CD4-positive, alpha-beta T cell (primary cell): ENCODE data around the gene RSAD2. TPM values are rescaled to one million over a fixed set of nuclear protein-coding genes. Genes with fewer than 3 reads are reported as not detected.
A peak's percentile ranks its signal among the peaks of the same experiment; 100 is the strongest.

ENCODE experiments used
- ATAC-seq: fragments of 200-7000 bp; cut with Tn5 transposase; one replicate; pipeline ENCODE4 v1.10.0; 2022; ENCODE audit warnings: mild to moderate bottlenecking; ENCODE audit not compliant: poor library complexity
- CTCF ChIA-PET: fragments of 350-600 bp; sonication (Branson Sonifier 250); formaldehyde crosslinking; loops from one replicate; lab custom pipeline; 2021; ENCODE audit warnings: antibody characterized with exemption, inconsistent platforms; lab: Charles Lee
- POLR2A ChIA-PET: fragments of 350-600 bp; sonication (Branson Sonifier 250); formaldehyde crosslinking; loops from one replicate; lab custom pipeline; 2021; ENCODE audit warnings: antibody characterized with exemption, inconsistent platforms; lab: Charles Lee
- DNase-seq, 14 experiments: peaks; one replicate each; pipeline ENCODE4 v3.0.0-alpha.2; 2013 to 2020; ENCODE audit warnings: mixed read lengths in 2 of 14
- H3K27ac ChIP-seq, 2 donors: one replicate each; pipeline versions ENCODE4 v1.5.1 to v1.7.0; 2013; ENCODE audit warnings: low read length in 2 of 2, low read depth in 1 of 2, mild to moderate bottlenecking in 1 of 2
- H3K27me3 ChIP-seq, 2 experiments: 1 replicate in 1 of 2; 2 replicates in 1 of 2; pipeline versions ENCODE4 v1.6.1 to v1.7.0; 2013; ENCODE audit warnings: low read length in 2 of 2, control low read depth in 1 of 2, mild to moderate bottlenecking in 1 of 2, moderate library complexity in 1 of 2; ENCODE audit not compliant: insufficient read depth in 2 of 2, control insufficient read depth in 1 of 2
- H3K36me3 ChIP-seq: one replicate; pipeline ENCODE4 v1.6.1; 2013; ENCODE audit warnings: low read length, control low read depth; ENCODE audit not compliant: insufficient read depth
- H3K4me1 ChIP-seq: one replicate; pipeline ENCODE4 v1.6.1; 2013; ENCODE audit warnings: low read length, control low read depth; ENCODE audit not compliant: insufficient read depth
- H3K4me3 ChIP-seq: one replicate; pipeline ENCODE4 v1.5.1; 2013; ENCODE audit warnings: mild to moderate bottlenecking, low read length, moderate library complexity
- H3K9me3 ChIP-seq, 2 experiments: 1 replicate in 1 of 2; 2 replicates in 1 of 2; pipeline versions ENCODE4 v1.6.1 to v1.7.0; 2013; ENCODE audit warnings: low read length in 2 of 2, mild to moderate bottlenecking in 2 of 2, control low read depth in 1 of 2, moderate library complexity in 1 of 2; ENCODE audit not compliant: control insufficient read depth in 1 of 2, insufficient read depth in 1 of 2
- H3K27ac Mint-ChIP-seq: one replicate; pipeline ENCODE4 v1.8.0; 2020; ENCODE audit warnings: mixed read lengths
- H3K27me3 Mint-ChIP-seq: one replicate; pipeline ENCODE4 v1.8.0; 2021; ENCODE audit warnings: mixed read lengths
- H3K36me3 Mint-ChIP-seq: one replicate; pipeline ENCODE4 v1.8.0; 2021; ENCODE audit warnings: low read depth, mixed read lengths
- H3K4me1 Mint-ChIP-seq: one replicate; pipeline ENCODE4 v1.8.0; 2021; ENCODE audit warnings: low read depth, mixed read lengths
- H3K4me3 Mint-ChIP-seq: one replicate; pipeline ENCODE4 v1.8.0; 2020; ENCODE audit warnings: mild to moderate bottlenecking, mixed read lengths
- H3K9me3 Mint-ChIP-seq: one replicate; pipeline ENCODE4 v1.8.0; 2020; ENCODE audit warnings: mixed read lengths
- CTCF ChIP-seq: fragments of 200-600 bp; IDR thresholded peaks from one replicate; pipeline ENCODE4 v1.8.0; 2022; ENCODE audit warnings: antibody characterized with exemption, mild to moderate bottlenecking
- intact Hi-C, 2 experiments: fragments of 100-400 bp; cut with DNase I in 1 of 2; cut with micrococcal nuclease in 1 of 2; formaldehyde crosslinking; loops; one replicate each; pipeline versions ENCODE4 v1.15.1 to v1.9.0; 2023 to 2025; cut with DNase I, micrococcal nuclease
- total RNA-seq, 174 experiments: library from RNA in 2 of 174; stranded (reverse) in 2 of 174; gene quantifications; one replicate each; pipeline ENCODE4 v1.2.3 and lab custom pipeline; 2021 to 2026

RSAD2 gene
- total RNA-seq, 2 experiments from 2014 or later, result 3.9 to 4.6 TPM

- Mint-ChIP-seq H3K27ac (peak overlapping the region; percentile 92), H3K36me3 (peaks cover 5% of the 10 kb centered on the region), H3K27me3 (no peaks in the 10 kb centered on the region), H3K4me3 (no peak overlapping the region), H3K4me1 (peaks cover 73% of the 10 kb centered on the region), H3K9me3 (peaks cover 4% of the 10 kb centered on the region)
- Histone ChIP-seq H3K36me3 (no peaks in the 10 kb centered on the region), H3K9me3 (no peaks in the 10 kb centered on the region), H3K27ac (no peak overlapping the region), H3K27me3 (no peaks in the 10 kb centered on the region), H3K4me1 (peaks cover 20% of the 10 kb centered on the region), H3K4me3 (no peak overlapping the region)
- no peak for TF ChIP-seq CTCF
- ChIA-PET CTCF (interaction anchor here (1.0 to 1.4 kb wide), 2 partner anchors 18 to 21 kb away, joined by 4 read pairs; no protein-coding TSS in a partner anchor), POLR2A (interaction anchor here (0.6 to 5.5 kb wide), 4 partner anchors 9 to 1806 kb away, joined by 3 to 132 read pairs (median 5); partner anchors contain the start of genes CMPK2 and ID2)
- ATAC-seq (no peak), DNase-seq (no peak)
- intact Hi-C loops, result loop anchor here in 1 of 2 experiments (5.0 kb wide), 1 partner anchor 36 kb away; no protein-coding TSS in a partner anchor
Measured at GRCh38 chr2:6876309-6876708, 1.3 kb upstream of the RSAD2 start.

GRCh38 chr2:6878549-6878948 lies 972 bp downstream of the RSAD2 start:
- no peak overlapping the region for H3K27ac ChIP-seq
- H3K36me3 Mint-ChIP-seq, result peaks cover 9% of the 10 kb centered on the region
- no peak for TF ChIP-seq CTCF
- peak overlapping the region; percentile 56 for H3K4me3 ChIP-seq
- H3K9me3 ChIP-seq, result no peaks in the 10 kb centered on the region
- H3K9me3 Mint-ChIP-seq, result peaks cover 4% of the 10 kb centered on the region
- no peak for DNase-seq
- H3K27me3 ChIP-seq, result no peaks in the 10 kb centered on the region
- intact Hi-C loops, result loop anchor here in 1 of 2 experiments (5.0 kb wide), 1 partner anchor 34 kb away; no protein-coding TSS in a partner anchor
- H3K4me3 Mint-ChIP-seq, result peak overlapping the region; percentile 90
- no peaks in the 10 kb centered on the region for H3K27me3 Mint-ChIP-seq
- no peaks in the 10 kb centered on the region for H3K36me3 ChIP-seq
- CTCF ChIA-PET, result interaction anchor here (5.1 kb wide), 1 partner anchor 12 kb away, joined by 38 read pairs; the partner anchor contains the start of gene CMPK2
- ATAC-seq, result no peak
- POLR2A ChIA-PET, result interaction anchor here (0.9 to 5.5 kb wide), 9 partner anchors 9 to 41 kb away, joined by 3 to 132 read pairs (median 5); partner anchors contain the start of gene CMPK2
- H3K27ac Mint-ChIP-seq, result peak overlapping the region; percentile 92
- H3K4me1 ChIP-seq, result peaks cover 25% of the 10 kb centered on the region
- peaks cover 71% of the 10 kb centered on the region for H3K4me1 Mint-ChIP-seq

- intact Hi-C loops, result loop anchor here in 1 of 2 experiments (5.0 kb wide), 1 partner anchor 33 kb away; no protein-coding TSS in a partner anchor
- Histone ChIP-seq H3K27me3 (no peaks in the 10 kb centered on the region), H3K4me1 (peaks cover 25% of the 10 kb centered on the region), H3K36me3 (no peaks in the 10 kb centered on the region), H3K9me3 (no peaks in the 10 kb centered on the region), H3K4me3 (peak overlapping the region; percentile 56), H3K27ac (peak overlapping the region in 1 of 2 donors; percentile 23)
- ATAC-seq (no peak), DNase-seq (no peak)
- H3K27ac Mint-ChIP-seq, result peak overlapping the region; percentile 92
- no peaks in the 10 kb centered on the region for H3K27me3 Mint-ChIP-seq
- CTCF ChIA-PET, result interaction anchor here (1.6 to 5.1 kb wide), 2 partner anchors 13 to 17 kb away, joined by 7 to 38 read pairs; partner anchors contain the start of gene CMPK2
- no peak for TF ChIP-seq CTCF
- H3K4me3 Mint-ChIP-seq, result peak overlapping the region; percentile 90
- H3K9me3 Mint-ChIP-seq, result peaks cover 1% of the 10 kb centered on the region
- POLR2A ChIA-PET, result interaction anchor here (0.9 to 5.5 kb wide), 5 partner anchors 9 to 39 kb away, joined by 3 to 132 read pairs (median 5); partner anchors contain the start of gene CMPK2
- H3K36me3 Mint-ChIP-seq, result peaks cover 10% of the 10 kb centered on the region
- peaks cover 68% of the 10 kb centered on the region for H3K4me1 Mint-ChIP-seq
Measured at GRCh38 chr2:6879011-6879410, 1.4 kb downstream of the RSAD2 start.
